ENCODE data around the gene TSPAN18. TPM values are rescaled to one million over a fixed set of nuclear protein-coding genes. Genes with fewer than 3 reads are reported as not detected.

The TSPAN18 gene
- total and polyA plus RNA-seq, 8 donors: 2.1 to 60.3 (median 11.0) TPM

- H3K27me3 ChIP-seq: no peaks in the 10 kb centered on the region
- peaks cover 0 to 5% (median 0%) of the 10 kb centered on the region in 4 donors for H3K4me1 ChIP-seq
- WGBS, 5 donors: 74 to 91% (median 86%) methylated on average over 3 of the region's 3 CpGs
- TF ChIP-seq POLR2AphosphoS5 (IDR thresholded peaks at IDR 0.05): no peak
- TF ChIP-seq EP300 (IDR thresholded peaks at IDR 0.05): no peak
- no peak for TF ChIP-seq CTCF (IDR thresholded peaks at IDR 0.05)
- TF ChIP-seq POLR2A (IDR thresholded peaks at IDR 0.05): no peak
- H3K27ac ChIP-seq: no peak overlapping the region
- no peak for DNase-seq
- no peak overlapping the region for H3K4me3 ChIP-seq
- intact Hi-C loops (cut with DNase I; ENCODE audit: low total_unique reads): no loop called here
- no peaks in the 10 kb centered on the region for H3K36me3 ChIP-seq
- H3K9me3 ChIP-seq: no peaks in the 10 kb centered on the region
Observed at GRCh38 chr11:44968510-44968909, 241.7 kb downstream of the TSPAN18 start.

GRCh38 chr11:44969651-44970252, 243.0 kb downstream of the TSPAN18 start:
- intact Hi-C loops (cut with DNase I; ENCODE audit: low total_unique reads): no loop called here
- Histone ChIP-seq H3K4me3 (no peak overlapping the region), H3K4me1 (peaks cover 0 to 5% (median 0%) of the 10 kb centered on the region in 4 donors), H3K27me3 (no peaks in the 10 kb centered on the region), H3K9me3 (no peaks in the 10 kb centered on the region), H3K27ac (no peak overlapping the region), H3K36me3 (no peaks in the 10 kb centered on the region)
- no peak for TF ChIP-seq CTCF (IDR thresholded peaks at IDR 0.05)
- TF ChIP-seq EP300 (IDR thresholded peaks at IDR 0.05): no peak
- no peak for TF ChIP-seq POLR2AphosphoS5 (IDR thresholded peaks at IDR 0.05)
- no peak for TF ChIP-seq POLR2A (IDR thresholded peaks at IDR 0.05)
- DNase-seq: no peak
- 79 to 90% (median 89%) methylated on average over 12 of the region's 12 CpGs for WGBS, 5 donors

- no peak for TF ChIP-seq POLR2AphosphoS5 (IDR thresholded peaks at IDR 0.05)
- no peak for TF ChIP-seq CTCF (IDR thresholded peaks at IDR 0.05)
- TF ChIP-seq EP300 (IDR thresholded peaks at IDR 0.05): no peak
- no peak for TF ChIP-seq POLR2A (IDR thresholded peaks at IDR 0.05)
- H3K27me3 ChIP-seq: no peaks in the 10 kb centered on the region
- no peak overlapping the region for H3K27ac ChIP-seq
- H3K4me3 ChIP-seq: no peak overlapping the region
- H3K4me1 ChIP-seq: peaks cover 0 to 5% (median 0%) of the 10 kb centered on the region in 4 donors
- intact Hi-C loops (cut with DNase I; ENCODE audit: low total_unique reads): no loop called here
- DNase-seq: no peak
- no peaks in the 10 kb centered on the region for H3K36me3 ChIP-seq
- no peaks in the 10 kb centered on the region for H3K9me3 ChIP-seq
- WGBS, 5 donors: 81 to 91% (median 89%) methylated on average over 6 of the region's 6 CpGs
Observed at GRCh38 chr11:44970293-44970692, 243.5 kb downstream of the TSPAN18 start.

GRCh38 chr11:44971185-44971584, 244.4 kb downstream of the TSPAN18 start:
- Histone ChIP-seq H3K36me3 (no peaks in the 10 kb centered on the region), H3K27ac (no peak overlapping the region), H3K27me3 (no peaks in the 10 kb centered on the region), H3K4me1 (peaks cover 0 to 7% (median 5%) of the 10 kb centered on the region in 4 donors), H3K9me3 (no peaks in the 10 kb centered on the region), H3K4me3 (no peak overlapping the region)
- DNase-seq: no peak
- TF ChIP-seq POLR2AphosphoS5 (IDR thresholded peaks at IDR 0.05) (no peak), EP300 (IDR thresholded peaks at IDR 0.05) (no peak), CTCF (IDR thresholded peaks at IDR 0.05) (no peak), POLR2A (IDR thresholded peaks at IDR 0.05) (no peak)
- 58 to 79% (median 67%) methylated on average over 10 of the region's 10 CpGs for WGBS, 5 donors
- intact Hi-C loops (cut with DNase I; ENCODE audit: low total_unique reads): no loop called here

All from stomach (tissue), 9 donors.